Duodenal mucosa (tissue), 2 donors: ENCODE data around the gene HECTD4.
"Not testable (repeated sequence)": the region's sequence is repeated elsewhere in the genome, so short reads cannot be mapped to it uniquely, and the experiment has no call there.

Experiments used
- H3K27ac ChIP-seq: one replicate; pipeline ENCODE4 v1.7.0; 2013; ENCODE audit warnings: low read depth, low read length
- H3K27me3 ChIP-seq, 2 donors: one replicate each; pipeline ENCODE4 v1.7.0; 2013; ENCODE audit warnings: low read length in 2 of 2, control low read depth in 1 of 2; ENCODE audit not compliant: insufficient read depth in 2 of 2, control insufficient read depth in 1 of 2
- H3K36me3 ChIP-seq, 2 donors: one replicate each; pipeline ENCODE4 v1.7.0; 2013; ENCODE audit warnings: low read length in 2 of 2, control low read depth in 1 of 2; ENCODE audit not compliant: insufficient read depth in 2 of 2, control insufficient read depth in 1 of 2
- H3K4me1 ChIP-seq, 2 donors: one replicate each; pipeline ENCODE4 v1.7.0; 2013; ENCODE audit warnings: low read length in 2 of 2, control low read depth in 1 of 2; ENCODE audit not compliant: insufficient read depth in 2 of 2, control insufficient read depth in 1 of 2
- H3K4me3 ChIP-seq, 2 donors: one replicate each; pipeline ENCODE4 v1.7.0; 2013; ENCODE audit warnings: low read length in 2 of 2, low read depth in 1 of 2
- H3K9ac ChIP-seq, 2 donors: one replicate each; pipeline ENCODE4 v1.7.0; 2013; ENCODE audit warnings: low read length in 2 of 2, low read depth in 1 of 2
- H3K9me3 ChIP-seq, 2 donors: one replicate each; pipeline ENCODE4 v1.7.0; 2013; ENCODE audit warnings: low read length in 2 of 2, control low read depth in 1 of 2; ENCODE audit not compliant: control insufficient read depth in 1 of 2

Gene HECTD4

GRCh38 chr12:112252184-112252583 lies 130.0 kb downstream of the HECTD4 start:
- Histone ChIP-seq H3K4me3 (no peak overlapping the region), H3K9ac (no peak overlapping the region), H3K9me3 (no peaks in the 10 kb centered on the region), H3K27ac (no peak overlapping the region), H3K36me3 (peaks cover 23 to 74% of the 10 kb centered on the region in 2 donors), H3K27me3 (no peaks in the 10 kb centered on the region), H3K4me1 (no peaks in the 10 kb centered on the region)

- not testable (repeated sequence) for H3K27ac ChIP-seq, H3K4me3 ChIP-seq, H3K27me3 ChIP-seq, H3K9me3 ChIP-seq, H3K9ac ChIP-seq, H3K4me1 ChIP-seq
- peaks cover 19 to 64% of the 10 kb centered on the region in 2 donors for H3K36me3 ChIP-seq
These were observed 137.3 kb downstream of the HECTD4 start for GRCh38 chr12:112244902-112245301.

- Histone ChIP-seq H3K27ac (no peak overlapping the region), H3K27me3 (no peaks in the 10 kb centered on the region), H3K9ac (no peak overlapping the region), H3K36me3 (peaks cover 22 to 64% of the 10 kb centered on the region in 2 donors), H3K4me3 (no peak overlapping the region), H3K9me3 (no peaks in the 10 kb centered on the region), H3K4me1 (no peaks in the 10 kb centered on the region)
These were observed 138.7 kb downstream of the HECTD4 start for GRCh38 chr12:112243255-112244110.

- H3K27ac ChIP-seq = no peak overlapping the region
- H3K27me3 ChIP-seq = no peaks in the 10 kb centered on the region
- no peaks in the 10 kb centered on the region for H3K9me3 ChIP-seq
- H3K4me1 ChIP-seq = no peaks in the 10 kb centered on the region
- peaks cover 27 to 71% of the 10 kb centered on the region in 2 donors for H3K36me3 ChIP-seq
- no peak overlapping the region for H3K9ac ChIP-seq
- H3K4me3 ChIP-seq = no peak overlapping the region
These were observed 141.1 kb downstream of the HECTD4 start for GRCh38 chr12:112241176-112241575.

GRCh38 chr12:112239881-112240280 lies 142.3 kb downstream of the HECTD4 start:
- Histone ChIP-seq H3K36me3 (peaks cover 39 to 75% of the 10 kb centered on the region in 2 donors), H3K4me3 (no peak overlapping the region), H3K4me1 (no peaks in the 10 kb centered on the region), H3K27me3 (no peaks in the 10 kb centered on the region), H3K9ac (no peak overlapping the region), H3K9me3 (no peaks in the 10 kb centered on the region), H3K27ac (no peak overlapping the region)

- Histone ChIP-seq H3K9ac (no peak overlapping the region), H3K4me3 (no peak overlapping the region), H3K27me3 (no peaks in the 10 kb centered on the region), H3K27ac (no peak overlapping the region), H3K4me1 (no peaks in the 10 kb centered on the region), H3K36me3 (peaks cover 44 to 80% of the 10 kb centered on the region in 2 donors), H3K9me3 (no peaks in the 10 kb centered on the region)
These were observed 143.2 kb downstream of the HECTD4 start for GRCh38 chr12:112239020-112239419.

- Histone ChIP-seq H3K9ac (no peak overlapping the region), H3K36me3 (peaks cover 39 to 77% of the 10 kb centered on the region in 2 donors), H3K27me3 (no peaks in the 10 kb centered on the region), H3K4me1 (no peaks in the 10 kb centered on the region), H3K27ac (no peak overlapping the region), H3K9me3 (no peaks in the 10 kb centered on the region), H3K4me3 (no peak overlapping the region)
These were observed 143.8 kb downstream of the HECTD4 start for GRCh38 chr12:112238441-112238840.

- Histone ChIP-seq H3K4me1 (no peaks in the 10 kb centered on the region), H3K4me3 (no peak overlapping the region), H3K9ac (no peak overlapping the region), H3K36me3 (peaks cover 36 to 79% of the 10 kb centered on the region in 2 donors), H3K27me3 (no peaks in the 10 kb centered on the region), H3K27ac (no peak overlapping the region), H3K9me3 (no peaks in the 10 kb centered on the region)
These were observed 145.4 kb downstream of the HECTD4 start for GRCh38 chr12:112236786-112237185.

- peaks cover 37 to 79% of the 10 kb centered on the region in 2 donors for H3K36me3 ChIP-seq
- H3K9ac ChIP-seq = no peak overlapping the region
- no peaks in the 10 kb centered on the region for H3K9me3 ChIP-seq
- no peak overlapping the region for H3K4me3 ChIP-seq
- H3K27ac ChIP-seq = no peak overlapping the region
- H3K4me1 ChIP-seq = no peaks in the 10 kb centered on the region
- H3K27me3 ChIP-seq = no peaks in the 10 kb centered on the region
These were observed 145.8 kb downstream of the HECTD4 start for GRCh38 chr12:112236386-112236785.

- no peak overlapping the region for H3K9ac ChIP-seq
- H3K4me1 ChIP-seq = no peaks in the 10 kb centered on the region
- no peaks in the 10 kb centered on the region for H3K27me3 ChIP-seq
- H3K36me3 ChIP-seq = peaks cover 47 to 88% of the 10 kb centered on the region in 2 donors
- no peaks in the 10 kb centered on the region for H3K9me3 ChIP-seq
- no peak overlapping the region for H3K27ac ChIP-seq
- no peak overlapping the region for H3K4me3 ChIP-seq
These were observed 147.9 kb downstream of the HECTD4 start for GRCh38 chr12:112234303-112234702.
